SK-N-MC (cell line): ENCODE results near the gene EFCAB12.

Experiments
- EZH2 ChIP-seq: fragments of 200-600 bp; sonication (generic); IDR thresholded peaks from one replicate; pipeline ENCODE4 v1.6.1; 2017; ENCODE audit warnings: antibody characterized with exemption
- POLR2AphosphoS5 ChIP-seq: IDR thresholded peaks from 2 replicates; pipeline ENCODE4 v1.6.1; 2012; ENCODE audit warnings: mild to moderate bottlenecking, low read depth, low read length, borderline replicate concordance

DNA sequence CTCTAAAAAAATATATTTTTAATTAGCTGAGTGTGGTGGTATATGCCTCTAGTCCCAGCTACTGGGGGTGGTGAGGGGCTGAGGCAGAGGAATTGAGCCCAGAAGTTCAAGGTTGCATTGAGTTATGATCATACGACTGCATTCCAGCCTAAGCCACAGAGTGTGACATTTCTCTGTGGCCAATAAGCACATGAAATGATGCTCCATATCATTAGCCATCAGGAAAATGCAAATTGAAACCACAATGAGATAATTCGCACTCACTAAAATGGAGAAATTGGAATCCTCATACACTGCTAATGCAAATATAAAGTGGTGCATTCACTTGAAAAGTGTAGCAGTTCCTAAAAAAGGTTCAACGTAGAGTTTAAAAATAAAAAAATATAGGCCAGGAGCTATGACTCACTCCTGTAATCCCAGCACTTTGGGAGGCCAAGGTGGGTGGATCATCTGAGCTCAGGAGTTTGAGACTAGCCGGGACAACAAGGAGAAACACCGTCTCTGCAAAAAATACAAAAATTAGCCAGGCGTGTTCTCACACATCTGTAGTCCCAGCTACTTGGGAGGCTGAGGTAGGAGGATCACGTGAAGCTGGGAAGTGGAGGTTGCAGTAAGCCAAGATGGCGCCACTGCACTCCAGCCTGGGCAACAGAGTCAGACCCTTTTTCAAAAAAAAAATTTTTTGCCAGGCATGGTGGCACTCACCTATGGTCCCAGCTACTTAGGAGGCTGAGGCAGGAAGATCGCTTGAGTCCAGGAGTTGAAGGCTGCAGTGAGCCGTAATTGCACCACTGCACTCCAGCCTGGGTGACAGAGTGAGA lies 46.8 kb upstream of the EFCAB12 start:
- no peak for TF ChIP-seq POLR2AphosphoS5
- no peak for TF ChIP-seq EZH2
